GM23338 (cell line): ENCODE results near the gene TMEM245. TPM values are rescaled to one million over a fixed set of nuclear protein-coding genes. Genes with fewer than 3 reads are reported as not detected.

Source experiments
- ATAC-seq: fragments of 200-7000 bp; cut with Tn5 transposase; 3 replicates; pipeline ENCODE4 v1.9.1; 2020
- DNase-seq: peaks from one replicate; pipeline ENCODE4 v3.0.0-alpha.2; 2015; ENCODE audit warnings: low spot score
- H2AFZ ChIP-seq: fragments of 200-600 bp; sonication (generic); 2 replicates; pipeline ENCODE4 v1.8.0; 2016; ENCODE audit warnings: antibody characterized with exemption, mild to moderate bottlenecking, moderate library complexity
- H3F3A ChIP-seq: fragments of 200-600 bp; sonication (generic); replicated peaks from 2 replicates; pipeline ENCODE4 v1.8.0; 2017; ENCODE audit warnings: antibody characterized with exemption, mixed run types, low read depth
- H3K27ac ChIP-seq: fragments of 200-600 bp; sonication (generic); 2 replicates; pipeline ENCODE4 v1.6.1; 2016; ENCODE audit warnings: low read depth
- H3K27me3 ChIP-seq: fragments of 200-600 bp; sonication (generic); 2 replicates; pipeline ENCODE4 v1.8.0; 2016; ENCODE audit warnings: mild to moderate bottlenecking, mixed run types, moderate library complexity; ENCODE audit not compliant: insufficient read depth
- H3K36me3 ChIP-seq: fragments of 200-600 bp; sonication (generic); 2 replicates; pipeline ENCODE4 v1.8.0; 2016; ENCODE audit warnings: mild to moderate bottlenecking; ENCODE audit not compliant: insufficient read depth
- H3K4me1 ChIP-seq: fragments of 200-600 bp; sonication (generic); 2 replicates; pipeline ENCODE4 v1.8.0; 2016; ENCODE audit warnings: mild to moderate bottlenecking, moderate library complexity; ENCODE audit not compliant: insufficient read depth
- H3K4me2 ChIP-seq: fragments of 200-600 bp; sonication (generic); 2 replicates; pipeline ENCODE4 v1.7.1; 2017; ENCODE audit warnings: mixed run types
- H3K4me3 ChIP-seq: fragments of 200-600 bp; sonication (generic); 2 replicates; pipeline ENCODE4 v1.6.1; 2016; ENCODE audit warnings: mixed run types
- H3K79me2 ChIP-seq: fragments of 200-600 bp; sonication (generic); replicated peaks from 2 replicates; pipeline ENCODE4 v1.8.0; 2017; ENCODE audit warnings: mild to moderate bottlenecking; ENCODE audit not compliant: insufficient read depth
- H3K9me2 ChIP-seq: fragments of 200-600 bp; sonication (generic); 2 replicates; pipeline ENCODE4 v1.8.0; 2017; ENCODE audit not compliant: insufficient read depth
- H4K20me1 ChIP-seq: fragments of 200-600 bp; sonication (generic); replicated peaks from 2 replicates; pipeline ENCODE4 v1.8.0; 2017; ENCODE audit warnings: mild to moderate bottlenecking; ENCODE audit not compliant: insufficient read depth
- H3K27ac Mint-ChIP-seq: 2 replicates; pipeline ENCODE4 v1.8.0; 2020; ENCODE audit warnings: inconsistent platforms, mild to moderate bottlenecking, moderate library complexity, mixed read lengths
- H3K27me3 Mint-ChIP-seq: 3 replicates; pipeline ENCODE4 v1.8.0; 2022; ENCODE audit warnings: low read depth, mild to moderate bottlenecking, moderate library complexity, mixed read lengths, inconsistent platforms; ENCODE audit not compliant: insufficient read depth, poor library complexity
- H3K36me3 Mint-ChIP-seq: 3 replicates; pipeline ENCODE4 v1.8.0; 2021; ENCODE audit warnings: low read depth, mild to moderate bottlenecking, inconsistent platforms, moderate library complexity, mixed read lengths
- H3K4me1 Mint-ChIP-seq: 3 replicates; pipeline ENCODE4 v1.8.0; 2020; ENCODE audit warnings: mild to moderate bottlenecking, inconsistent platforms, mixed read lengths
- H3K4me3 Mint-ChIP-seq: 3 replicates; pipeline ENCODE4 v1.8.0; 2021; ENCODE audit warnings: moderate library complexity, mild to moderate bottlenecking, inconsistent platforms, mixed read lengths
- H3K9me3 Mint-ChIP-seq: 3 replicates; pipeline ENCODE4 v1.8.0; 2020; ENCODE audit warnings: moderate library complexity, mild to moderate bottlenecking, inconsistent platforms, mixed read lengths
- CREB1 ChIP-seq: fragments of 250-450 bp; sonication (Bioruptor Pico); IDR thresholded peaks from 2 replicates; pipeline ENCODE4 v1.5.0; 2020; ENCODE audit warnings: low read depth, mild to moderate bottlenecking, moderate library complexity
- ETS1 ChIP-seq: IDR thresholded peaks from 2 replicates; pipeline ENCODE4 v1.6.1; 2016; ENCODE audit warnings: antibody characterized with exemption
- EZH2phosphoT487 ChIP-seq: fragments of 200-600 bp; sonication (generic); IDR thresholded peaks from one replicate; pipeline ENCODE4 v1.8.1; 2018; ENCODE audit warnings: antibody characterized with exemption; ENCODE audit not compliant: unreplicated experiment
- JUNB ChIP-seq: IDR thresholded peaks from one replicate; pipeline ENCODE4 v1.6.1; 2016; ENCODE audit warnings: antibody characterized with exemption; ENCODE audit not compliant: unreplicated experiment
- POLR2AphosphoS5 ChIP-seq: IDR thresholded peaks from 2 replicates; pipeline ENCODE4 v1.6.1; 2016; ENCODE audit warnings: antibody characterized with exemption, low read depth
- REST ChIP-seq: IDR thresholded peaks from one replicate; pipeline ENCODE4 v1.6.1; 2018; ENCODE audit warnings: antibody characterized with exemption; ENCODE audit not compliant: unreplicated experiment
- ZNF331 ChIP-seq: fragments of 250-450 bp; sonication (Bioruptor Pico); IDR thresholded peaks from 2 replicates; pipeline ENCODE4 v1.5.0; 2020; ENCODE audit warnings: low read depth, mild to moderate bottlenecking, moderate library complexity
- polyA plus RNA-seq: library from polyadenylated mRNA; unstranded; fragments of >200 nt; fragmentation: Nextera tagmentation; extraction: Ambion mirVana; gene quantifications from 2 replicates; pipeline ENCODE4 v1.2.1, GENCODE V29; 2016
- total RNA-seq: library from RNA; depleted of rRNA; stranded (reverse); fragments of >200 nt; shearing (Covaris generic); gene quantifications from 2 replicates; pipeline ENCODE4 v1.2.3, GENCODE V29; 2014

TMEM245 gene
- total and polyA plus RNA-seq, 2 experiments from 2014 or later = 17.3 to 64.1 TPM

DNA sequence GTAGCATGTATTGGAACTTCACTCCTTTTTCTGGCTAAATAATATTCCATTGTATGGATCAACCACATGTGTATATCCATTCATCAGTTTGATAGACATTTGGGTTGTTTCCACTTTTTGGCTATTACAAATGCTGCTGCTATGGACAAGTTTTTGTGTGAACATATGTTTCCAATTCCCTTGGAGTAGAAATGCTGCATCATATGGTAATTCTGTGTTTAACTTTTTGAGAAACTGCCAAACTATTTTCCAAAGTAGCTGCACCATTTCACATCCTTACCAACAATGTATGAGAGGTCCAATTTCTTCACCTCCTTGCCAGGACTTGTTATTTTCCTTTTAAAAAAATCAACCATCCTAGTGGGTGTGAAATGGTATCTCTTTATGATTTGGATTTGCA is 38.9 kb upstream of the TMEM245 start:
- no peak overlapping the region for H3K4me3 ChIP-seq
- Mint-ChIP-seq H3K4me1 (no peaks in the 10 kb centered on the region), H3K27ac (no peak overlapping the region), H3K9me3 (peaks cover 10% of the 10 kb centered on the region), H3K4me3 (no peak overlapping the region), H3K27me3 (no peaks in the 10 kb centered on the region), H3K36me3 (peaks cover 6% of the 10 kb centered on the region; the same call in 2 of the 3 replicates)
- ATAC-seq (no peak), DNase-seq (no peak)
- no peak overlapping the region for H3K4me2 ChIP-seq
- H3K27me3 ChIP-seq = no peaks in the 10 kb centered on the region
- H3K79me2 ChIP-seq = no peaks in the 10 kb centered on the region
- TF ChIP-seq ZNF331 (CRISPR knock-in tag) (no peak), REST (no peak), ETS1 (no peak), EZH2phosphoT487 (no peak)
- H3K36me3 ChIP-seq = no peaks in the 10 kb centered on the region
- H3K4me1 ChIP-seq = no peaks in the 10 kb centered on the region
- no peaks in the 10 kb centered on the region for H3K9me2 ChIP-seq
- no peaks in the 10 kb centered on the region for H4K20me1 ChIP-seq
- no peaks in the 10 kb centered on the region for H3F3A ChIP-seq
- no peak overlapping the region for H3K27ac ChIP-seq
- no peak overlapping the region for H2AFZ ChIP-seq

DNA sequence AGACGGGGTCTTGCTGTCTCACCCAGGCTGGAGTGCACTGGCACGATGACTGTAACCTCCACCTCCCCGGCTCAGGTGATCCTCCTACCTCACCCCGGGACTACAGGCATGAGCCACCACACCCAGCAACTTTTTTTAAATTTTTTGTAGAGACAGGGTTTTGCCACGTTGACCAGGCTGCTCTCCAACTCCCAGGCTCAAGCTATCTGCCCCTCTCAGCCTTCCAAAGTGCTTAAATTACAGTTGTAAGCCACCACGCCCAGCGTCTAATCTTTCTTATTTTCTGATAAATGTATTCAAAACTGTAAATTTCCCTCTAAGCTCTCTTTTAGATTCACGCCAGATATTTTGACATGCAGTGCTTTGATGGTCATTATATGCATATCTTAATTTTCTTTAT is 37.0 kb upstream of the TMEM245 start:
- Histone ChIP-seq H3K9me2 (no peaks in the 10 kb centered on the region), H3F3A (no peaks in the 10 kb centered on the region), H2AFZ (no peak overlapping the region), H3K79me2 (no peaks in the 10 kb centered on the region), H3K4me1 (no peaks in the 10 kb centered on the region), H3K4me2 (no peak overlapping the region), H4K20me1 (no peaks in the 10 kb centered on the region), H3K27me3 (no peaks in the 10 kb centered on the region), H3K36me3 (peaks cover 8% of the 10 kb centered on the region; the same call in 1 of the 2 replicates), H3K27ac (no peak overlapping the region), H3K4me3 (no peak overlapping the region)
- TF ChIP-seq CREB1 = no peak
- TF ChIP-seq JUNB = no peak
- TF ChIP-seq POLR2AphosphoS5 = no peak
- no peak for DNase-seq
- H3K4me3 Mint-ChIP-seq = no peak overlapping the region
- ATAC-seq = no peak
- H3K27me3 Mint-ChIP-seq = no peaks in the 10 kb centered on the region
- no peak overlapping the region for H3K27ac Mint-ChIP-seq
- H3K4me1 Mint-ChIP-seq = no peaks in the 10 kb centered on the region
- H3K9me3 Mint-ChIP-seq = peaks cover 27% of the 10 kb centered on the region
- H3K36me3 Mint-ChIP-seq = peaks cover 9% of the 10 kb centered on the region
